PFSK-1 (cell line): ENCODE data around the gene TP53BP2.

Experiments used
- FOXP2 ChIP-seq: optimal IDR thresholded peaks from 2 replicates; pipeline ENCODE3; 2011; ENCODE audit warnings: borderline replicate concordance, control low read depth, inconsistent platforms; ENCODE audit not compliant: insufficient read depth; ENCODE audit errors: extremely low read length, extremely low read depth
- POLR2AphosphoS5 ChIP-seq: IDR thresholded peaks from 2 replicates; pipeline ENCODE4 v1.6.1; 2012; ENCODE audit warnings: low read depth, mild to moderate bottlenecking, control low read depth, low read length, moderate library complexity
- SIN3A ChIP-seq: IDR thresholded peaks from 2 replicates; pipeline ENCODE4 v1.6.1; 2012; ENCODE audit warnings: mild to moderate bottlenecking, low read length, moderate library complexity, borderline replicate concordance; ENCODE audit not compliant: insufficient read depth
- TAF1 ChIP-seq: IDR thresholded peaks from 2 replicates; pipeline ENCODE4 v1.6.1; 2012; ENCODE audit warnings: low read length, control low read depth, borderline replicate concordance; ENCODE audit not compliant: insufficient read depth
- TF ChIP-seq, protein P1 (sequence below), 2 experiments: IDR thresholded peaks; 2 replicates each; pipeline versions ENCODE4 v1.6.1 to v1.8.0; 2011 to 2012; ENCODE audit warnings: low read depth in 2 of 2, low read length in 2 of 2, control low read depth in 1 of 2, inconsistent platforms in 1 of 2, mild to moderate bottlenecking in 1 of 2, moderate library complexity in 1 of 2; ENCODE audit not compliant: insufficient read depth in 1 of 2

Gene TP53BP2

DNA sequence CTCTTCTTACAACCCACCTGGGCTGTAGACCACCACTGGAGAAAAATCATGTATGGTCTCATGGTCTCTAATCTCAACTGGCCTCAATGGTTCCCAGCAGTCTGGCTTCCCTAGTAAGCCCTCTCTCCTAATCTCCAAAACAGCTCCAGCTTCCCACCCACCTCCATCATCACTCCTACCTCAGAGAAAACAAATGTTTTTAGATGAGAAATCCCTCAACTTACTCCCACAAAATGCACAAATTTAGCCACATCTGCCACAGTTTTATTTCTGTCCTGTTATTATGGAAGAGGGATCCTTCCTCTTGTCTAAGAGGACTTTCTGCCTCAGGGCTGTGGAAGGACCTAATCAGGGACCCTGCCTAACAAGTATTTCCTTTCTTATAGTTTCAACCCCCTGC lies 32.1 kb downstream of the TP53BP2 start:
- TF ChIP-seq SIN3A = no peak

DNA sequence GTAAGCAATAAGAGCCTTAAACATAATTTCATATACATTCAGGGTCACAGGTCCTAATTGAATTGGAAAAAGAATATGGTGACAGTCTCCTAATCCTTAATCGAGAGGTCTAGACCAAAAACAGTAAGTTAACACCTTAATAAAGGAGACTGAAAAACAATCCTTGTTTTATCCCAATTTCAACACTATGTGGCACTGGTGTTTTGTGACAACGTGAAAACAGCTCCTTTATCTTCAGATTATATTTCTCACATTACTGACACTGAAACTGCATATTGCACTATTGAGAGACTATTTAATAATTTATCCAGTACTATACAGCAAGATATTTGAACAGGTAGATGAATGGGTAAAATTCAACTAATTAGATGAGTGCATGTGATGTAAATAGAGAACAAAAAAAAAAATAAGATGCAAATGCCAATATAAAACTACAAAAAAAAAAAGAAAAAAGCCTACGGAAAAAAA lies 34.1 kb downstream of the TP53BP2 start:
- TF ChIP-seq, protein P1, sequence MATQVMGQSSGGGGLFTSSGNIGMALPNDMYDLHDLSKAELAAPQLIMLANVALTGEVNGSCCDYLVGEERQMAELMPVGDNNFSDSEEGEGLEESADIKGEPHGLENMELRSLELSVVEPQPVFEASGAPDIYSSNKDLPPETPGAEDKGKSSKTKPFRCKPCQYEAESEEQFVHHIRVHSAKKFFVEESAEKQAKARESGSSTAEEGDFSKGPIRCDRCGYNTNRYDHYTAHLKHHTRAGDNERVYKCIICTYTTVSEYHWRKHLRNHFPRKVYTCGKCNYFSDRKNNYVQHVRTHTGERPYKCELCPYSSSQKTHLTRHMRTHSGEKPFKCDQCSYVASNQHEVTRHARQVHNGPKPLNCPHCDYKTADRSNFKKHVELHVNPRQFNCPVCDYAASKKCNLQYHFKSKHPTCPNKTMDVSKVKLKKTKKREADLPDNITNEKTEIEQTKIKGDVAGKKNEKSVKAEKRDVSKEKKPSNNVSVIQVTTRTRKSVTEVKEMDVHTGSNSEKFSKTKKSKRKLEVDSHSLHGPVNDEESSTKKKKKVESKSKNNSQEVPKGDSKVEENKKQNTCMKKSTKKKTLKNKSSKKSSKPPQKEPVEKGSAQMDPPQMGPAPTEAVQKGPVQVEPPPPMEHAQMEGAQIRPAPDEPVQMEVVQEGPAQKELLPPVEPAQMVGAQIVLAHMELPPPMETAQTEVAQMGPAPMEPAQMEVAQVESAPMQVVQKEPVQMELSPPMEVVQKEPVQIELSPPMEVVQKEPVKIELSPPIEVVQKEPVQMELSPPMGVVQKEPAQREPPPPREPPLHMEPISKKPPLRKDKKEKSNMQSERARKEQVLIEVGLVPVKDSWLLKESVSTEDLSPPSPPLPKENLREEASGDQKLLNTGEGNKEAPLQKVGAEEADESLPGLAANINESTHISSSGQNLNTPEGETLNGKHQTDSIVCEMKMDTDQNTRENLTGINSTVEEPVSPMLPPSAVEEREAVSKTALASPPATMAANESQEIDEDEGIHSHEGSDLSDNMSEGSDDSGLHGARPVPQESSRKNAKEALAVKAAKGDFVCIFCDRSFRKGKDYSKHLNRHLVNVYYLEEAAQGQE (IDR thresholded peaks at IDR 0.05; ENCODE audit: insufficient read depth in 1 of 2, low read depth in 2 of 2, low read length in 2 of 2) = no peak
- TF ChIP-seq TAF1 = no peak
- no peak for TF ChIP-seq POLR2AphosphoS5
- TF ChIP-seq SIN3A = no peak
- no peak for TF ChIP-seq FOXP2

DNA sequence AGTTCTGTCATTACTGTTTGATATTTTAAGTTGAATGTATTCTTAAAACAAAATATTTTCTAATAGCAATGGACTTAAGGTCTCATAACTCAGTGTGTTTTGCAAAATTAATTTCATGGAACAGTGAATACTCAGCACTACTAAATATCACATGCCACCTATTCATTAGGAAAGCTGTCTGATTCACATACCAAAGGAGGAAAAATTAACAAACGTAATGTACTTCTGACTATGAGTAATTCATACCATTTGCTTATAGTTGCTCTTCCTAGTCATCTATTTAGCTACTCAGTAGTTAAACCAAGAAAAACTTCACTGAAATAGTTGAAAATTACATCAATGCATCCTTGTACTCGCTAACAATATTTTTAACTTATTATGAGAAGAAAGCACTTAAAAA lies 35.2 kb downstream of the TP53BP2 start:
- TF ChIP-seq SIN3A = no peak
- TF ChIP-seq TAF1 = no peak
- no peak for TF ChIP-seq POLR2AphosphoS5
- TF ChIP-seq, protein P1 (IDR thresholded peaks at IDR 0.05; ENCODE audit: insufficient read depth in 1 of 2, low read depth in 2 of 2, low read length in 2 of 2) = no peak
- no peak for TF ChIP-seq FOXP2

DNA sequence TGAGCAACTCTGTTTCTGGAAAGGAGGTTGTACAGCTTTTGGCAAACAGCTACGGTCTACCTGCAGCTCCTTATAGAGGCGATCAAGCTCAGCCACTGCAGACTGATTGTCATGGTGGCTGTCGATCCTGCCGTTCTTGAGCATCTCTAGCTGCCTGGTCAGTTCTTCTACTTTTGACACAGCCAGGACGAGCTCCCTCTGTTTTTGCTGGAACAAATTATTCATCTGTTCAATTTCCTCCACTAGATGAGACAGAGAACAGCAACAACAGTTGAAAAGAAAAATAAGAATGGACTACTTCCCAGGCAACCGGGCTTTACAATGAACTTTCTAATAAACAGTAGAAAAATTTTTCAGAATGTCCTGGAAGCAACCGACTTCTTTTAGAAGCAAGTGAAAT lies 42.5 kb downstream of the TP53BP2 start:
- TF ChIP-seq SIN3A = no peak
- TF ChIP-seq FOXP2 = no peak
- no peak for TF ChIP-seq TAF1
- no peak for TF ChIP-seq POLR2AphosphoS5
- TF ChIP-seq, protein P1 (IDR thresholded peaks at IDR 0.05; ENCODE audit: insufficient read depth in 1 of 2, low read depth in 2 of 2, low read length in 2 of 2) = no peak

DNA sequence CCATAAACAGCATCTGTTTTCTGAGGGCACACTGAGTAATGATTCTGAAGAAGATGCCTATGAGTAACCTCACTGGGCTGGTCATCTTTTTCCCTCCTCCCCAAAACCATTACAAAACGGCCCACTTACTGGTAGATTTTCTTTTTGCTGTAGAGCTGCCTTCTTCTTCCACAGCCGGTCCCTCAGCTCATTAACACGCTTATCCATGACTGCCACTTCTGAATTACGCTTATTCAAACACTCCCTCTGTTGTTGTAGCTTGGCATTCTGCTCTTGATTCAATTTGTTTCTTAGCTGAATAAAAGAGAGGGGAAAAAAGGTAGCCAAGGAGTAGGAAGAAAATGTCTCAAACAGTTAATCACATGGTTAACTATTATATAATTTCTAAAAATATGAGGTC lies 43.1 kb downstream of the TP53BP2 start:
- TF ChIP-seq, protein P1 (IDR thresholded peaks at IDR 0.05; ENCODE audit: insufficient read depth in 1 of 2, low read depth in 2 of 2, low read length in 2 of 2) = no peak
- TF ChIP-seq FOXP2 = no peak
- no peak for TF ChIP-seq TAF1
- no peak for TF ChIP-seq POLR2AphosphoS5
- TF ChIP-seq SIN3A = no peak
